ENCODE measurements around the gene BCAS3.
"Not testable (repeated sequence)": the region's sequence is repeated elsewhere in the genome, so short reads cannot be mapped to it uniquely, and the experiment has no call there.

The BCAS3 gene

GRCh38 chr17:61416540-61417363, 739.1 kb downstream of the BCAS3 start:
- no peak for DNase-seq

- no peak for DNase-seq
Measured at GRCh38 chr17:61418449-61418848, 740.8 kb downstream of the BCAS3 start.

- DNase-seq, result no peak
Measured at GRCh38 chr17:61419496-61420046, 741.9 kb downstream of the BCAS3 start.

GRCh38 chr17:61420052-61420451, 742.4 kb downstream of the BCAS3 start:
- DNase-seq, result no peak

GRCh38 chr17:61420745-61421398, 743.2 kb downstream of the BCAS3 start:
- DNase-seq, result no peak

GRCh38 chr17:61421460-61421859, 743.8 kb downstream of the BCAS3 start:
- no peak for DNase-seq

GRCh38 chr17:61422116-61422799, 744.6 kb downstream of the BCAS3 start:
- no peak for DNase-seq

- no peak for DNase-seq
Measured at GRCh38 chr17:61422869-61423268, 745.2 kb downstream of the BCAS3 start.

GRCh38 chr17:61423967-61424649, 746.5 kb downstream of the BCAS3 start:
- DNase-seq, result no peak

GRCh38 chr17:61425682-61426481, 748.2 kb downstream of the BCAS3 start:
- DNase-seq, result no peak

- DNase-seq, result no peak
Measured at GRCh38 chr17:61426482-61427304, 749.0 kb downstream of the BCAS3 start.

- DNase-seq, result no peak
Measured at GRCh38 chr17:61427567-61427966, 749.9 kb downstream of the BCAS3 start.

GRCh38 chr17:61429274-61429673, 751.6 kb downstream of the BCAS3 start:
- no peak for DNase-seq

GRCh38 chr17:61429831-61430230, 752.2 kb downstream of the BCAS3 start:
- not testable (repeated sequence) for DNase-seq

GRCh38 chr17:61431594-61432311, 754.1 kb downstream of the BCAS3 start:
- no peak for DNase-seq

GRCh38 chr17:61436273-61436672, 758.6 kb downstream of the BCAS3 start:
- no peak for DNase-seq

GRCh38 chr17:61436995-61437704, 759.5 kb downstream of the BCAS3 start:
- no peak for DNase-seq

- no peak for DNase-seq
Measured at GRCh38 chr17:61440697-61441096, 763.0 kb downstream of the BCAS3 start.

- not testable (repeated sequence) for DNase-seq
Measured at GRCh38 chr17:61441507-61441906, 763.9 kb downstream of the BCAS3 start.
